MM.1S (cell line): ENCODE data around the gene RAB44.
A peak's percentile ranks its signal among the peaks of the same experiment; 100 is the strongest.

ENCODE experiments used
- DNase-seq: peaks from one replicate; pipeline ENCODE4 v3.0.0-alpha.2; 2015
- H2AFZ ChIP-seq: fragments of 300-600 bp; sonication (generic); 2 replicates; pipeline ENCODE4 v1.6.0; 2016; ENCODE audit warnings: antibody characterized with exemption, low read length
- H3F3A ChIP-seq: fragments of 300-600 bp; sonication (generic); 2 replicates; pipeline ENCODE4 v1.6.1; 2016; ENCODE audit warnings: mild to moderate bottlenecking, antibody characterized with exemption, low read length, moderate library complexity, mixed read lengths; ENCODE audit not compliant: insufficient read depth
- H3K27ac ChIP-seq: fragments of 300-600 bp; sonication (generic); 2 replicates; pipeline ENCODE4 v1.5.1; 2016; ENCODE audit warnings: mild to moderate bottlenecking, low read length
- H3K27me3 ChIP-seq: fragments of 300-600 bp; sonication (generic); replicated peaks from 2 replicates; pipeline ENCODE4 v1.6.0; 2016; ENCODE audit warnings: low read length; ENCODE audit not compliant: insufficient read depth
- H3K36me3 ChIP-seq: fragments of 300-600 bp; sonication (generic); replicated peaks from 2 replicates; pipeline ENCODE4 v1.6.1; 2016; ENCODE audit warnings: mild to moderate bottlenecking, low read length, mixed read lengths; ENCODE audit not compliant: insufficient read depth
- H3K4me1 ChIP-seq: fragments of 300-600 bp; sonication (generic); 2 replicates; pipeline ENCODE4 v1.6.1; 2016; ENCODE audit warnings: low read length, mixed read lengths
- H3K4me2 ChIP-seq: fragments of 300-600 bp; sonication (generic); 2 replicates; pipeline ENCODE4 v1.6.0; 2016; ENCODE audit warnings: low read depth, low read length
- H3K4me3 ChIP-seq: fragments of 300-600 bp; sonication (generic); 2 replicates; pipeline ENCODE4 v1.5.1; 2016; ENCODE audit warnings: low read length, mixed read lengths
- H3K79me2 ChIP-seq: fragments of 300-600 bp; sonication (generic); 2 replicates; pipeline ENCODE4 v1.6.1; 2016; ENCODE audit warnings: mixed run types, low read length, mixed read lengths
- H3K9ac ChIP-seq: fragments of 300-600 bp; sonication (generic); 2 replicates; pipeline ENCODE4 v1.6.1; 2016; ENCODE audit warnings: low read length, mixed read lengths
- H3K9me2 ChIP-seq: fragments of 300-600 bp; sonication (generic); replicated peaks from 2 replicates; pipeline ENCODE4 v1.6.1; 2016; ENCODE audit warnings: mild to moderate bottlenecking, low read length, mixed read lengths; ENCODE audit not compliant: insufficient read depth
- H3K9me3 ChIP-seq: fragments of 300-600 bp; sonication (generic); replicated peaks from 2 replicates; pipeline ENCODE4 v1.6.1; 2016; ENCODE audit warnings: mild to moderate bottlenecking, low read length, mixed read lengths; ENCODE audit not compliant: insufficient read depth
- H4K20me1 ChIP-seq: fragments of 300-600 bp; sonication (generic); 2 replicates; pipeline ENCODE4 v1.6.1; 2016; ENCODE audit warnings: mild to moderate bottlenecking, low read length, moderate library complexity, mixed read lengths; ENCODE audit not compliant: insufficient read depth
- EZH2 ChIP-seq: fragments of 300-600 bp; sonication (generic); optimal IDR thresholded peaks from 2 replicates; pipeline ENCODE3; 2017; ENCODE audit warnings: low read depth, mild to moderate bottlenecking, antibody characterized with exemption, low read length, mixed read lengths
- EZH2phosphoT487 ChIP-seq: fragments of 300-600 bp; sonication (generic); IDR thresholded peaks from 2 replicates; pipeline ENCODE4 v1.6.1; 2018; ENCODE audit warnings: antibody characterized with exemption, low read length
- TF ChIP-seq, protein P1 (sequence below): fragments of 300-600 bp; sonication (generic); IDR thresholded peaks from 2 replicates; pipeline ENCODE4 v1.5.1; 2016; ENCODE audit warnings: antibody characterized with exemption, low read length, mixed read lengths

RAB44 gene

GRCh38 chr6:36758516-36759147 is 61.0 kb downstream of the RAB44 start:
- no peak for TF ChIP-seq EZH2phosphoT487
- TF ChIP-seq, protein P1, sequence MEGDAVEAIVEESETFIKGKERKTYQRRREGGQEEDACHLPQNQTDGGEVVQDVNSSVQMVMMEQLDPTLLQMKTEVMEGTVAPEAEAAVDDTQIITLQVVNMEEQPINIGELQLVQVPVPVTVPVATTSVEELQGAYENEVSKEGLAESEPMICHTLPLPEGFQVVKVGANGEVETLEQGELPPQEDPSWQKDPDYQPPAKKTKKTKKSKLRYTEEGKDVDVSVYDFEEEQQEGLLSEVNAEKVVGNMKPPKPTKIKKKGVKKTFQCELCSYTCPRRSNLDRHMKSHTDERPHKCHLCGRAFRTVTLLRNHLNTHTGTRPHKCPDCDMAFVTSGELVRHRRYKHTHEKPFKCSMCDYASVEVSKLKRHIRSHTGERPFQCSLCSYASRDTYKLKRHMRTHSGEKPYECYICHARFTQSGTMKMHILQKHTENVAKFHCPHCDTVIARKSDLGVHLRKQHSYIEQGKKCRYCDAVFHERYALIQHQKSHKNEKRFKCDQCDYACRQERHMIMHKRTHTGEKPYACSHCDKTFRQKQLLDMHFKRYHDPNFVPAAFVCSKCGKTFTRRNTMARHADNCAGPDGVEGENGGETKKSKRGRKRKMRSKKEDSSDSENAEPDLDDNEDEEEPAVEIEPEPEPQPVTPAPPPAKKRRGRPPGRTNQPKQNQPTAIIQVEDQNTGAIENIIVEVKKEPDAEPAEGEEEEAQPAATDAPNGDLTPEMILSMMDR, result no peak
- no peak for TF ChIP-seq EZH2

DNA sequence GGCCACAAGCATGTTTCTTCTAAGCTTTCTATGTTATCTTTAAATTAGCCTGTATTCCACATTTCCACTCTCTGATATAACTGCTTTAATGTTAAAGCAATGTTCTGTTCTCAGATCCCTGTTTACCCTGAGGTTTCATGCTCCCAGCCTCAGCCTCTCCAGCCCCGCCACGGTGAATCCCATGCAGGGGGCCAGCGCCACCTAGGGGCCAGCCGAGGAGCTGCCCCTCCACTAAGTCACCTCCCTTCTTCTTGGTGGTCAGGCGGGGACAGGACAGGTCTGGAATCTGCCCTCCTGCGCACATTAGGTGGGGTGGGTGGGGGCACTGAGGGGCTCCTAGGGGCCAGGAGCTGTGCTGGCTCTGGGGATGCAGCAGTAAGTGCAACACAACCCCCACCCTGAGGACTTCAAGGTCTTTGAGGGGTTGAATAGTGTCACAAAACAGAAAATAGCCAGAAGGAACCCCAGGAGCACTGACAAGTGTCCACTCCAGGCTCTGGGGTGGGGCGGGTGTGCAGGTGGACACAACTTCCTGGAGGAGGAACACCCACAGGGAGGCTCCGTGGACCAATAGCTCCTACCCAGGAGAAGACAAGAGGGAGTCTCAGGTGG is 61.6 kb downstream of the RAB44 start:
- H3K79me2 ChIP-seq, result 0 out of 2 replicates have a peak, but pooled peaks cover 6% of the 10 kb centered on the region
- H3K27ac ChIP-seq, result peak overlapping the region; percentile 7; the same call in 1 of the 2 replicates
- peak overlapping the region; percentile 55; the same call in 1 of the 2 replicates for H2AFZ ChIP-seq
- peak overlapping the region; percentile 94 for H3K4me2 ChIP-seq
- H3K9ac ChIP-seq, result no peak overlapping the region
- H3K9me3 ChIP-seq, result no peaks in the 10 kb centered on the region
- no peaks in the 10 kb centered on the region for H3K36me3 ChIP-seq
- H4K20me1 ChIP-seq, result no peaks in the 10 kb centered on the region
- H3K27me3 ChIP-seq, result no peaks in the 10 kb centered on the region
- H3K4me1 ChIP-seq, result peaks cover 48% of the 10 kb centered on the region
- H3K4me3 ChIP-seq, result peak overlapping the region; percentile 59
- peaks cover 40% of the 10 kb centered on the region for H3F3A ChIP-seq
- peak; percentile 73 for DNase-seq
- TF ChIP-seq EZH2 (no peak), EZH2phosphoT487 (no peak)
- TF ChIP-seq, protein P1, result peak; percentile 98
- H3K9me2 ChIP-seq, result no peaks in the 10 kb centered on the region

More at GRCh38 chr6:36758516-36759147, 61.0 kb downstream of the RAB44 start:
- Histone ChIP-seq H3K4me2 (peak overlapping the region; percentile 94), H3K36me3 (no peaks in the 10 kb centered on the region), H2AFZ (peak overlapping the region; percentile 55; the same call in 1 of the 2 replicates), H3K9me2 (no peaks in the 10 kb centered on the region), H3F3A (peaks cover 44% of the 10 kb centered on the region), H3K27me3 (no peaks in the 10 kb centered on the region), H3K9me3 (no peaks in the 10 kb centered on the region), H3K4me1 (peaks cover 54% of the 10 kb centered on the region), H3K9ac (no peak overlapping the region), H4K20me1 (no peaks in the 10 kb centered on the region), H3K4me3 (peak overlapping the region; percentile 59), H3K27ac (peak overlapping the region; percentile 7; the same call in 1 of the 2 replicates), H3K79me2 (0 out of 2 replicates have a peak, but pooled peaks cover 6% of the 10 kb centered on the region)
- DNase-seq, result peak; percentile 72

DNA sequence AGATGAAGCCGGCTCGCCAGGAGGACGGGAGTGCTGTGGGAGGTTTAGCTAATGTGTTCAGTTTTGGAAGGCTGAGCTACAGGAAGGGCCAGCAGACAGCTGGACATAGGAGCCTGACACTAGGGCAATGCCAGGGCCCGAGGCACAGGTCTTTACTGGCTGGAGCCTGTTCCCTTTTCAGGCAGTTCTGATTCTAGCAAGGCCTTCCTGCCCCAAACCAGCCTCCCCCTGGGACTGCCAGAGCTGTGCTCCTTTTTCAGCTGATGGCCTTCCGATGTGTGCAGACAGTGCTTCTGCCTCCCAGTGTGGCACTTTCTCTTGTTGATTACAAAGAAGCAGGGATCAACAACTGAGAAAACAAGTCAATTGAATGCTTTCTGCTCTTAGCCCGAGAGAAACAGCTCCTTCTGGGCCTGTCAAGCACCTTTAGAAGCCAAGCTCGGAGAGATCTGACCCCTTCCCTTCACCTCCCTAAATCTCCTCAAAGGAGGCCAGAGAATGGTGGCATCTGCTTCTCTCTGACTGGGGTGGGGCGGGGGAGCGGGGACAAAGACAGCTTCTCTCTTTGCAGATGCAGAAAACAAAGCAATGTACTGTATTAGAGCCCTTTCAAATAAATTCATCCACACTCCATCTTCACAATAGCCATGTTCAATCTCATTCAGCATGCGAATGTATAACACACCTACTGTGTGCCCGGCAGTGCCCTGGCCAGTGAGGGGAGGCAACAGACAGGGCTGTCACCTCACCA is 63.2 kb downstream of the RAB44 start:
- Histone ChIP-seq H3K27ac (no peak overlapping the region), H3K4me1 (peaks cover 39% of the 10 kb centered on the region)
- TF ChIP-seq, protein P1, result no peak
- TF ChIP-seq EZH2phosphoT487, result no peak
- no peak for TF ChIP-seq EZH2

More for the DNA sequence above, 63.2 kb downstream of the RAB44 start:
- DNase-seq, result no peak
- H3K4me2 ChIP-seq, result no peak overlapping the region
- H3K9me2 ChIP-seq, result no peaks in the 10 kb centered on the region
- no peak overlapping the region for H3K4me3 ChIP-seq
- H3K9me3 ChIP-seq, result no peaks in the 10 kb centered on the region
- H3K36me3 ChIP-seq, result no peaks in the 10 kb centered on the region
- no peak overlapping the region for H2AFZ ChIP-seq
- H3K9ac ChIP-seq, result no peak overlapping the region
- no peaks in the 10 kb centered on the region for H3K27me3 ChIP-seq
- peaks cover 25% of the 10 kb centered on the region for H3F3A ChIP-seq
- no peaks in the 10 kb centered on the region for H3K79me2 ChIP-seq
- no peaks in the 10 kb centered on the region for H4K20me1 ChIP-seq
